ENCODE results near the gene SOX4. TPM values are rescaled to one million over a fixed set of nuclear protein-coding genes. Genes with fewer than 3 reads are reported as not detected.

Gene SOX4
- total RNA-seq, 1 experiment from 2014 or later = 77.3 TPM

GRCh38 chr6:21595285-21596144 is 2.0 kb downstream of the SOX4 start:
- H3K27ac Mint-ChIP-seq (ENCODE audit: unreplicated experiment) = peak overlapping the region; percentile 93
- DNase-seq = peak in 1 of 2 experiments; percentile 49
- Histone ChIP-seq H3K9me3 (no peaks in the 10 kb centered on the region), H3K4me3 (ENCODE audit: low read depth, low read length) (peak overlapping the region; percentile 99), H3K4me1 (peaks cover 20% of the 10 kb centered on the region), H3K36me3 (ENCODE audit: control insufficient read depth, insufficient read depth, low read length) (peaks cover 2% of the 10 kb centered on the region; the same call in 1 of the 2 replicates), H3K27me3 (replicated peaks; ENCODE audit: control insufficient read depth, insufficient read depth, low read length) (no peaks in the 10 kb centered on the region)
- CTCF ChIA-PET = no interaction called here
- BruUV-seq (replicated peaks) = no TSS peak
- no peaks in the 10 kb centered on the region for H3K9me3 Mint-ChIP-seq (ENCODE audit: unreplicated experiment)
- H3K4me1 Mint-ChIP-seq (ENCODE audit: low read depth, unreplicated experiment) = peaks cover 6% of the 10 kb centered on the region
- H3K27me3 Mint-ChIP-seq (ENCODE audit: insufficient read depth, unreplicated experiment) = no peaks in the 10 kb centered on the region
- TF ChIP-seq, protein P1, sequence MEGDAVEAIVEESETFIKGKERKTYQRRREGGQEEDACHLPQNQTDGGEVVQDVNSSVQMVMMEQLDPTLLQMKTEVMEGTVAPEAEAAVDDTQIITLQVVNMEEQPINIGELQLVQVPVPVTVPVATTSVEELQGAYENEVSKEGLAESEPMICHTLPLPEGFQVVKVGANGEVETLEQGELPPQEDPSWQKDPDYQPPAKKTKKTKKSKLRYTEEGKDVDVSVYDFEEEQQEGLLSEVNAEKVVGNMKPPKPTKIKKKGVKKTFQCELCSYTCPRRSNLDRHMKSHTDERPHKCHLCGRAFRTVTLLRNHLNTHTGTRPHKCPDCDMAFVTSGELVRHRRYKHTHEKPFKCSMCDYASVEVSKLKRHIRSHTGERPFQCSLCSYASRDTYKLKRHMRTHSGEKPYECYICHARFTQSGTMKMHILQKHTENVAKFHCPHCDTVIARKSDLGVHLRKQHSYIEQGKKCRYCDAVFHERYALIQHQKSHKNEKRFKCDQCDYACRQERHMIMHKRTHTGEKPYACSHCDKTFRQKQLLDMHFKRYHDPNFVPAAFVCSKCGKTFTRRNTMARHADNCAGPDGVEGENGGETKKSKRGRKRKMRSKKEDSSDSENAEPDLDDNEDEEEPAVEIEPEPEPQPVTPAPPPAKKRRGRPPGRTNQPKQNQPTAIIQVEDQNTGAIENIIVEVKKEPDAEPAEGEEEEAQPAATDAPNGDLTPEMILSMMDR (IDR thresholded peaks at IDR 0.05; ENCODE audit: insufficient read depth in 1 of 2, low read depth in 1 of 2, low read length in 1 of 2, severe bottlenecking in 1 of 2, unreplicated experiment in 1 of 2) = peak in 1 of 2 experiments; percentile 5
- H3K36me3 Mint-ChIP-seq (ENCODE audit: insufficient read depth, unreplicated experiment) = peaks cover 48% of the 10 kb centered on the region
- intact Hi-C loops (cut with micrococcal nuclease; ENCODE audit: unreplicated experiment) = loop anchor here (5.0 to 10.0 kb wide), 4 partner anchors 232 to 1852 kb away; no protein-coding TSS in a partner anchor
- H3K4me3 Mint-ChIP-seq (ENCODE audit: unreplicated experiment) = no peak overlapping the region
- POLR2A ChIA-PET = interaction anchor here (1.1 kb wide), 1 partner anchor 353 kb away, joined by 6 read pairs; no protein-coding TSS in a partner anchor

DNA sequence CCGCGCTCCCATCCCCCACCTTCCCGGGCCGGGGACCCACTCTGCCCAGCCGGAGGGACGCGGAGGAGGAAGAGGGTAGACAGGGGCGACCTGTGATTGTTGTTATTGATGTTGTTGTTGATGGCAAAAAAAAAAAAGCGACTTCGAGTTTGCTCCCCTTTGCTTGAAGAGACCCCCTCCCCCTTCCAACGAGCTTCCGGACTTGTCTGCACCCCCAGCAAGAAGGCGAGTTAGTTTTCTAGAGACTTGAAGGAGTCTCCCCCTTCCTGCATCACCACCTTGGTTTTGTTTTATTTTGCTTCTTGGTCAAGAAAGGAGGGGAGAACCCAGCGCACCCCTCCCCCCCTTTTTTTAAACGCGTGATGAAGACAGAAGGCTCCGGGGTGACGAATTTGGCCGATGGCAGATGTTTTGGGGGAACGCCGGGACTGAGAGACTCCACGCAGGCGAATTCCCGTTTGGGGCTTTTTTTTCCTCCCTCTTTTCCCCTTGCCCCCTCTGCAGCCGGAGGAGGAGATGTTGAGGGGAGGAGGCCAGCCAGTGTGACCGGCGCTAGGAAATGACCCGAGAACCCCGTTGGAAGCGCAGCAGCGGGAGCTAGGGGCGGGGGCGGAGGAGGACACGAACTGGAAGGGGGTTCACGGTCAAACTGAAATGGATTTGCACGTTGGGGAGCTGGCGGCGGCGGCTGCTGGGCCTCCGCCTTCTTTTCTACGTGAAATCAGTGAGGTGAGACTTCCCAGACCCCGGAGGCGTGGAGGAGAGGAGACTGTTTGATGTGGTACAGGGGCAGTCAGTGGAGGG is 2.8 kb downstream of the SOX4 start:
- no peaks in the 10 kb centered on the region for H3K9me3 ChIP-seq
- Mint-ChIP-seq H3K27ac (ENCODE audit: unreplicated experiment) (peak overlapping the region; percentile 93), H3K36me3 (ENCODE audit: insufficient read depth, unreplicated experiment) (peaks cover 52% of the 10 kb centered on the region), H3K4me1 (ENCODE audit: low read depth, unreplicated experiment) (peaks cover 6% of the 10 kb centered on the region), H3K27me3 (ENCODE audit: insufficient read depth, unreplicated experiment) (no peaks in the 10 kb centered on the region), H3K4me3 (ENCODE audit: unreplicated experiment) (no peak overlapping the region), H3K9me3 (ENCODE audit: unreplicated experiment) (no peaks in the 10 kb centered on the region)
- TSS peak; percentile 6 for BruUV-seq (replicated peaks)
- no peaks in the 10 kb centered on the region for H3K27me3 ChIP-seq (replicated peaks; ENCODE audit: control insufficient read depth, insufficient read depth, low read length)
- H3K4me3 ChIP-seq (ENCODE audit: low read depth, low read length) = peak overlapping the region; percentile 99
- CTCF ChIA-PET = interaction anchor here (0.6 kb wide), 2 partner anchors 10 to 439 kb away, joined by 3 read pairs; no protein-coding TSS in a partner anchor
- intact Hi-C loops (cut with micrococcal nuclease; ENCODE audit: unreplicated experiment) = loop anchor here (5.0 to 10.0 kb wide), 4 partner anchors 231 to 1851 kb away; no protein-coding TSS in a partner anchor
- POLR2A ChIA-PET = interaction anchor here (0.7 to 1.1 kb wide), 3 partner anchors 8 to 838 kb away, joined by 5 to 11 read pairs (median 6); no protein-coding TSS in a partner anchor
- TF ChIP-seq, protein P1 (IDR thresholded peaks at IDR 0.05; ENCODE audit: insufficient read depth in 1 of 2, low read depth in 1 of 2, low read length in 1 of 2, severe bottlenecking in 1 of 2, unreplicated experiment in 1 of 2) = no peak
- peaks cover 20% of the 10 kb centered on the region for H3K4me1 ChIP-seq
- peaks cover 2% of the 10 kb centered on the region; the same call in 1 of the 2 replicates for H3K36me3 ChIP-seq (ENCODE audit: control insufficient read depth, insufficient read depth, low read length)
- DNase-seq = peak; percentile 57 to 58

Data from Caco-2 (cell line).